ENCODE results near the gene CLMP. TPM values are rescaled to one million over a fixed set of nuclear protein-coding genes. Genes with fewer than 3 reads are reported as not detected.
"Not testable (repeated sequence)": the region's sequence is repeated elsewhere in the genome, so short reads cannot be mapped to it uniquely, and the experiment has no call there.

Gene CLMP
- total RNA-seq, 1 donor from 2014 or later, result 8.6 TPM

GRCh38 chr11:123110397-123110796 lies 84.7 kb downstream of the CLMP start:
- intact Hi-C loops (cut with DNase I), result loop anchor here (2.0 to 5.0 kb wide), 2 partner anchors 152 to 368 kb away; no protein-coding TSS in a partner anchor
- DNase-seq (ENCODE audit: missing footprints) (no peak), ATAC-seq (no peak)

- intact Hi-C loops (cut with DNase I), result no loop called here
- ATAC-seq (no peak), DNase-seq (ENCODE audit: missing footprints) (no peak)
These were observed 87.0 kb downstream of the CLMP start for GRCh38 chr11:123107945-123108495.

- ATAC-seq, result no peak
- intact Hi-C loops (cut with DNase I), result loop anchor here (5.0 kb wide), 1 partner anchor 42 kb away; the partner anchor contains the start of gene HSPA8
These were observed 90.4 kb downstream of the CLMP start for GRCh38 chr11:123104697-123105096.

GRCh38 chr11:123103326-123103980 lies 91.6 kb downstream of the CLMP start:
- ATAC-seq (peak; percentile 83), DNase-seq (ENCODE audit: missing footprints) (peak; percentile 65)
- intact Hi-C loops (cut with DNase I), result loop anchor here (5.0 kb wide), 1 partner anchor 41 kb away; the partner anchor contains the start of gene HSPA8

More at GRCh38 chr11:123104697-123105096, 90.4 kb downstream of the CLMP start:
- no peak for DNase-seq (ENCODE audit: missing footprints)

GRCh38 chr11:123100379-123101085 lies 94.5 kb downstream of the CLMP start:
- ATAC-seq (peak; percentile 37), DNase-seq (ENCODE audit: missing footprints) (no peak)
- intact Hi-C loops (cut with DNase I), result loop anchor here (5.0 kb wide), 1 partner anchor 38 kb away; the partner anchor contains the start of gene HSPA8

- DNase-seq (ENCODE audit: missing footprints) (no peak), ATAC-seq (no peak)
- intact Hi-C loops (cut with DNase I), result no loop called here
These were observed 96.1 kb downstream of the CLMP start for GRCh38 chr11:123098990-123099389.

- DNase-seq (ENCODE audit: missing footprints) (no peak), ATAC-seq (no peak)
- intact Hi-C loops (cut with DNase I), result no loop called here
These were observed 101.3 kb downstream of the CLMP start for GRCh38 chr11:123093739-123094138.

- intact Hi-C loops (cut with DNase I), result no loop called here
These were observed 103.5 kb downstream of the CLMP start for GRCh38 chr11:123091506-123091905.

GRCh38 chr11:123090168-123090567 lies 104.9 kb downstream of the CLMP start:
- intact Hi-C loops (cut with DNase I); DNase-seq (ENCODE audit: missing footprints); ATAC-seq: not testable (repeated sequence)

More at GRCh38 chr11:123091506-123091905, 103.5 kb downstream of the CLMP start:
- DNase-seq (ENCODE audit: missing footprints), result no peak
- ATAC-seq, result no peak

GRCh38 chr11:123088896-123089295 lies 106.2 kb downstream of the CLMP start:
- DNase-seq (ENCODE audit: missing footprints); ATAC-seq; intact Hi-C loops (cut with DNase I): not testable (repeated sequence)

GRCh38 chr11:123087657-123088056 lies 107.4 kb downstream of the CLMP start:
- DNase-seq (ENCODE audit: missing footprints); ATAC-seq; intact Hi-C loops (cut with DNase I): not testable (repeated sequence)

- ATAC-seq, result peak; percentile 21
- intact Hi-C loops (cut with DNase I), result no loop called here
These were observed 108.7 kb downstream of the CLMP start for GRCh38 chr11:123086305-123086704.

GRCh38 chr11:123085497-123085896 lies 109.6 kb downstream of the CLMP start:
- intact Hi-C loops (cut with DNase I), result no loop called here
- no peak for DNase-seq (ENCODE audit: missing footprints)
- ATAC-seq, result no peak

More at GRCh38 chr11:123086305-123086704, 108.7 kb downstream of the CLMP start:
- DNase-seq (ENCODE audit: missing footprints), result no peak

- ATAC-seq (no peak), DNase-seq (ENCODE audit: missing footprints) (no peak)
- intact Hi-C loops (cut with DNase I), result no loop called here
These were observed 110.6 kb downstream of the CLMP start for GRCh38 chr11:123084454-123084853.

- intact Hi-C loops (cut with DNase I), result loop anchor here (1.0 kb wide), 1 partner anchor 21 kb away; the partner anchor contains the start of gene HSPA8
- DNase-seq (ENCODE audit: missing footprints) (no peak), ATAC-seq (peak; percentile 90)
These were observed 111.4 kb downstream of the CLMP start for GRCh38 chr11:123083623-123084029.

- intact Hi-C loops (cut with DNase I), result loop anchor here (1.0 kb wide), 1 partner anchor 21 kb away; the partner anchor contains the start of gene HSPA8
- no peak for ATAC-seq
- no peak for DNase-seq (ENCODE audit: missing footprints)
These were observed 112.1 kb downstream of the CLMP start for GRCh38 chr11:123082977-123083376.

- DNase-seq (ENCODE audit: missing footprints), result no peak
- ATAC-seq, result no peak
- intact Hi-C loops (cut with DNase I), result no loop called here
These were observed 115.0 kb downstream of the CLMP start for GRCh38 chr11:123080015-123080414.

GRCh38 chr11:123076484-123076883 lies 118.6 kb downstream of the CLMP start:
- no peak for DNase-seq (ENCODE audit: missing footprints)
- intact Hi-C loops (cut with DNase I), result no loop called here
- no peak for ATAC-seq

- intact Hi-C loops (cut with DNase I), result no loop called here
- no peak for ATAC-seq
- DNase-seq (ENCODE audit: missing footprints), result no peak
These were observed 121.5 kb downstream of the CLMP start for GRCh38 chr11:123073343-123074057.

Measured in Right ventricle myocardium inferior (tissue), 1 donor.